ENCODE results near the gene DNAJA1.

GRCh38 chr9:33048054-33048465 is 23.0 kb downstream of the DNAJA1 start:
- TF ChIP-seq CTCF (IDR thresholded peaks at IDR 0.05) (no peak), POLR2A (IDR thresholded peaks at IDR 0.05) (no peak)
